GM12864 (cell line): Measurements from ENCODE around the gene SP9.

ENCODE experiments used
- DNase-seq: peaks from one replicate; pipeline ENCODE4 v3.0.0-alpha.2; 2011; ENCODE audit warnings: low read depth
- H3K4me3 ChIP-seq: 2 replicates; pipeline ENCODE4 v1.5.1; 2011; ENCODE audit warnings: mild to moderate bottlenecking, low read depth, low read length, control low read depth
- CTCF ChIP-seq: IDR thresholded peaks from 2 replicates; pipeline ENCODE4 v1.5.1; 2011; ENCODE audit warnings: low read depth, mild to moderate bottlenecking, moderate library complexity, low read length, control low read depth, inconsistent platforms; ENCODE audit errors: missing control alignments

The SP9 gene

DNA sequence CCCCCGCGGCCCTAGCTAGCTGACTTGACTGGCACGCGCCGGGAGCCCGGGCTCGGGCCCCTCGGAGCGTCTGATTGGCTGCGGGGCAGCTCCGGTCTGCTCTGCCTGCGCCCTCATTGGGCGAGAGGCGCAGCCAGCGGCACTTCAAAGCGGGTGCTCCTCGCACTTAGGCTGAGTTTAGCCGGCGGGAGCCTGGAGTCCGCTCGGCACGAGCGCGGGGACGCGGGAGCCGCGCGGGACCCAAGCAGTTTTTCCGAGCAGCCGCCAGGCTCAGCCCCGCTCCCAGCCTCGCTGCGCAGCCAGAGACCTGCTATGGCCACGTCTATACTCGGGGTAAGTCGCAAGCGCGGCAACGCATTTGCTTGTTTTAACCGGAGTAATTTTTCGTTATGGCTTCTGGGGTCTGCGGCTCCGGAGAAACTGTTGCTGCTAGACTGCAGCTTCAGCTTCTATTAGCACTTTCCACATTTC, at the start of gene SP9:
SP9 (plus strand) TSS at position 174 of the 471 bp plus-strand sequence; CDS start at position 313, 139 bp downstream.
- H3K4me3 ChIP-seq: peak within 1 kb of the TSS; percentile 58
- TF ChIP-seq CTCF: no peak
- no peak for DNase-seq

GRCh38 chr2:174286172-174286571, 48.6 kb upstream of the SP9 start:
- DNase-seq: no peak
- no peak overlapping the region for H3K4me3 ChIP-seq
- no peak for TF ChIP-seq CTCF

- H3K4me3 ChIP-seq: no peak overlapping the region
- DNase-seq: no peak
- TF ChIP-seq CTCF: no peak
Observed at GRCh38 chr2:174292908-174293307, 41.8 kb upstream of the SP9 start.

DNA sequence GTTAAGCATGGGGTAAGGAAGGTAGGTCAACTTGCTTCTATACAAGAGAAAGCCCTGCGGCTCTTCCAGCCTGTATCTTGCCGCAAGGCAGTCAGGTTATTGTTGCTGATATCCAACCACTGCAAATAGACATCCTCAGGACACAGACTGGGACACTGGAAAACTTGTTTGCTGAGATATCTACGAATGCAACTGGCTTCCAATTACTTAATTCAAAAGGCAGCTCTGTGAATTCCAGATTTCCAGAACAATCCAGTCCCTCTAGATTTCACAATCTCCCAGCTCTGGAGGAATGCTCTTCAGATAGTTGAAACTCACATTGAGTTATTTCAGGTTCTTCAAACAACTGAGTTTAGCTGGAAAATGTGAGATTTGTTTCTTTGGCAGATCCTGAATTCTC, 34.6 kb upstream of the SP9 start:
- DNase-seq: no peak
- no peak for TF ChIP-seq CTCF
- no peak overlapping the region for H3K4me3 ChIP-seq

DNA sequence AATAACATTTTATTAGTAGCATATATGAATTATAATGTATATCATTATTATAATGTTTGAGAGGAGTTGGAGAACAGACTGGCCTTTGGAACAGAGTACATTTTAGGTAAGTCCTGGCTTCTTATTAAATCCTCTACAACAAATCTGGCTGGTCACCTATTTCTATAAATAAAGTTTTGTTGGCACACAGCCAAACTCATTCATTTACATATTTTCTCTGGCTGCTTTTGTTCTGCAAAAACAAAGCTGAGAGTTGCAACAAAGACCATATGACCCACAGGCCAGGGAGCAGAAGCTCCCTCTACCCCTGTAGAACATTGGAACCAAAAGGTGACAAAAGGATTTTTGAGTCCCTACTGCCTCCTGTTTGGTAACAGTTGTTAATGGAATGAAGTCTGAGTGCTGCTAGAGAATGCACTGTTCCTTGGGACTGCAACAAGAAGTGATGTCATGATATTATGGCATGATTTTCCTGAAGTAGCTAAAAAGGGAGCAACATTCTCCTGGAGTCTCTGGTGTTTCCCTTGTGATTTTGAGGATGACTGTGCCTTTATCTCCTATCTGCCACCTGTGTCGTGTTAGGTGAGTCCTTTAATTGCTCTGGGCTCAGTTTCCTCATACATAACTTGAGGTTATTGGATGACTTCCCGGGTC, 22.0 kb upstream of the SP9 start:
- H3K4me3 ChIP-seq: no peak overlapping the region
- no peak for DNase-seq
- no peak for TF ChIP-seq CTCF

DNA sequence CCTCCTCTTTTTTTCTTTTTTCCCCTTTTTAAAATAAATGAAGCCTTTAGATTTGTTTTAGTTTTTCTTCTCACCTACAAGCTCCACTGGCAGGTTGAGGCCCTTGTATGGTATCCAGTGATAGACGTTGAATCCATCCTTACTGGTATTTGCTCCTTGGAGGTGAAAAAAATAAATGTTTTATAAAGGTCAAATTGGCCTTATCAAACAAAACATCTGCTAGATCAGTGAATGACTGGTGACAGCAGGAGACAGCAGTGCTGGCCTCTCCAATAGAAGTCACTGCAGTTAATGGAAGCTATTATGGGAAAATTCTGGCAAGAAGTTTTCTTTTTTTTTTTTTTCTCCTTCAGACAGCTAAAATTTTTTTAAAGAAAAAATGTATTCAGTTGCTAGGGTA, 12.6 kb upstream of the SP9 start:
- no peak for TF ChIP-seq CTCF
- H3K4me3 ChIP-seq: no peak overlapping the region
- DNase-seq: no peak

- H3K4me3 ChIP-seq: no peak overlapping the region
- TF ChIP-seq CTCF: no peak
- no peak for DNase-seq
Observed at GRCh38 chr2:174322746-174323145, 12.0 kb upstream of the SP9 start.
